ENCODE results near the gene CBX5. TPM values are rescaled to one million over a fixed set of nuclear protein-coding genes. Genes with fewer than 3 reads are reported as not detected.
"Not testable (repeated sequence)": the region's sequence is repeated elsewhere in the genome, so short reads cannot be mapped to it uniquely, and the experiment has no call there.

The CBX5 gene
- total RNA-seq, 1 donor from 2014 or later = 113 TPM

DNA sequence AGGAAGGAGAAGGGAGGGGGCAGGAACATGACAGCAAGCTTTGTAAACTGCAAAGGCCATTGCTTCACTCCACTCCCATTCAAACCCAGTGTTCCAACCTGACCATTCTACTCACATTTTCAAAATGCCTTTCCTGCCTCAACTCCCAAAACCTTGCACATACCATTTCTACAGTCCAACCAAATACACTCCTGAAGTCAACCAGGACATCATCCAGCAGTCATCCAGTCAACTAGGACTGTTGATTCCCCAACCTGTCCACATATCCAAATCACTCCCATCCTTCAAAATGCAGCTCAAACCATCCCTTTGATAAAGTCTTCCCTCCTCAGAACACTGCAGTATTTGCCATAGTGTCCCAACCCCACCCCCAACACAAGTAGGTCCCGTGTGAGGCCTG is 94.0 kb downstream of the CBX5 start:
- no peak overlapping the region for H3K4me3 Mint-ChIP-seq
- peaks cover 17% of the 10 kb centered on the region for H3K36me3 Mint-ChIP-seq (ENCODE audit: low read depth)
- no peak for DNase-seq
- H3K4me1 Mint-ChIP-seq = peaks cover 17% of the 10 kb centered on the region
- H3K27ac Mint-ChIP-seq = no peak overlapping the region
- H3K27me3 Mint-ChIP-seq = peaks cover 5% of the 10 kb centered on the region
- intact Hi-C loops (cut with micrococcal nuclease) = loop anchor here (5.0 kb wide), 1 partner anchor 104 kb away; no protein-coding TSS in a partner anchor
- H3K9me3 Mint-ChIP-seq = no peaks in the 10 kb centered on the region

DNA sequence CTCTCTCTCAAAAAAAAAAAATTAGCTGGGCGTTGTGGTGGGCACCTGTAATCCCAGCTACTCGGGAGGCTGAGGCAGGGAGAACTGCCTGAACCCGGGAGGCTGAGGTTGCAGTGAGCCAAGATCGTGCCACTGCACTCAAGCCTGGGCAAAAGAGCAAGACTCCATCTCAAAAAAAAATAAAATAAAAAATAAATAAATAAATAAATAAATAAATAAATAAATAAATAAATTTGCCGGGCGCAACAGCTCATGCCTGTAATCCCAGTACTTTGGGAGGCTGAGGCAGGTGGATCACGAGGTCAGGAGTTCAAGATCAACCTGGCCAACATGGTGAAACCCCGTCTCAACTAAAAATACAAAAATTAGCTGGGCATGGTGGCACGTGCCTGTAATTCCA is 94.6 kb downstream of the CBX5 start:
- not testable (repeated sequence) for H3K4me3 Mint-ChIP-seq, DNase-seq, H3K27ac Mint-ChIP-seq, H3K9me3 Mint-ChIP-seq, H3K27me3 Mint-ChIP-seq
- Mint-ChIP-seq H3K4me1 (peaks cover 17% of the 10 kb centered on the region), H3K36me3 (ENCODE audit: low read depth) (peaks cover 17% of the 10 kb centered on the region)
- intact Hi-C loops (cut with micrococcal nuclease) = loop anchor here (5.0 kb wide), 1 partner anchor 103 kb away; no protein-coding TSS in a partner anchor

GRCh38 chr12:54184024-54184805 is 95.7 kb downstream of the CBX5 start:
- Mint-ChIP-seq H3K36me3 (ENCODE audit: low read depth) (peaks cover 17% of the 10 kb centered on the region), H3K4me1 (peaks cover 14% of the 10 kb centered on the region), H3K9me3 (no peaks in the 10 kb centered on the region), H3K4me3 (no peak overlapping the region), H3K27me3 (no peaks in the 10 kb centered on the region), H3K27ac (no peak overlapping the region)
- intact Hi-C loops (cut with micrococcal nuclease) = no loop called here
- no peak for DNase-seq

GRCh38 chr12:54182981-54183380 is 96.9 kb downstream of the CBX5 start:
- Mint-ChIP-seq H3K27ac (no peak overlapping the region), H3K4me3 (no peak overlapping the region), H3K4me1 (peaks cover 10% of the 10 kb centered on the region), H3K27me3 (no peaks in the 10 kb centered on the region), H3K36me3 (ENCODE audit: low read depth) (peaks cover 17% of the 10 kb centered on the region), H3K9me3 (no peaks in the 10 kb centered on the region)
- no peak for DNase-seq
- intact Hi-C loops (cut with micrococcal nuclease) = no loop called here

GRCh38 chr12:54182086-54182485 is 97.8 kb downstream of the CBX5 start:
- H3K4me3 Mint-ChIP-seq = no peak overlapping the region
- H3K27ac Mint-ChIP-seq = no peak overlapping the region
- peaks cover 12% of the 10 kb centered on the region for H3K36me3 Mint-ChIP-seq (ENCODE audit: low read depth)
- DNase-seq = no peak
- H3K9me3 Mint-ChIP-seq = no peaks in the 10 kb centered on the region
- intact Hi-C loops (cut with micrococcal nuclease) = no loop called here
- no peaks in the 10 kb centered on the region for H3K27me3 Mint-ChIP-seq
- H3K4me1 Mint-ChIP-seq = peaks cover 1% of the 10 kb centered on the region

Other genes starting within 250 kb of the CBX5 start
- gene HOXC5, start 247.1 kb downstream of the CBX5 start, total RNA-seq = not detected in 2 replicates
- gene HOXC4, start 226.3 kb downstream of the CBX5 start, total RNA-seq = not detected in 2 replicates
- gene SMUG1, start 91.1 kb downstream of the CBX5 start, total RNA-seq = 28.2 and 28.8 TPM in 2 replicates
- 1,861 and 1,892 TPM in 2 replicates for gene HNRNPA1, start 604 bp upstream of the CBX5 start, total RNA-seq
- not detected in 2 replicates for gene NFE2, start 20.9 kb upstream of the CBX5 start, total RNA-seq
- 116 and 121 TPM in 2 replicates for gene COPZ1, start 45.0 kb upstream of the CBX5 start, total RNA-seq
- 1.5 TPM in 2 replicates for gene GPR84, start 84.4 kb upstream of the CBX5 start, total RNA-seq
- gene ZNF385A, start 104.6 kb upstream of the CBX5 start, total RNA-seq = 0.84 and 1.2 TPM in 2 replicates
- gene ITGA5, start 139.1 kb upstream of the CBX5 start, total RNA-seq = 43.9 and 48.0 TPM in 2 replicates
- gene GTSF1, start 193.5 kb upstream of the CBX5 start, total RNA-seq = 4.8 and 5.5 TPM in 2 replicates
- gene NCKAP1L, start 217.6 kb upstream of the CBX5 start, total RNA-seq = 98.0 and 99.5 TPM in 2 replicates